GM23338 (cell line): ENCODE measurements around the gene DUSP11.

ENCODE experiments used
- CTCF ChIP-seq, 2 experiments: fragments of 200-600 bp in 1 of 2; sonication (generic) in 1 of 2; conservative IDR thresholded peaks; 2 replicates each; pipeline versions ENCODE4 v1.5.1 to v1.6.1; 2016 to 2017; ENCODE audit warnings: antibody characterized with exemption in 2 of 2, low read depth in 2 of 2, mild to moderate bottlenecking in 2 of 2, moderate library complexity in 1 of 2
- EZH2 ChIP-seq: fragments of 200-600 bp; sonication (generic); IDR thresholded peaks from one replicate; pipeline ENCODE4 v1.8.0; 2017; ENCODE audit warnings: antibody characterized with exemption, mild to moderate bottlenecking, low read depth; ENCODE audit not compliant: unreplicated experiment
- EZH2phosphoT487 ChIP-seq: fragments of 200-600 bp; sonication (generic); IDR thresholded peaks from one replicate; pipeline ENCODE4 v1.8.1; 2018; ENCODE audit warnings: antibody characterized with exemption; ENCODE audit not compliant: unreplicated experiment
- POLR2AphosphoS5 ChIP-seq: IDR thresholded peaks from 2 replicates; pipeline ENCODE4 v1.6.1; 2016; ENCODE audit warnings: antibody characterized with exemption, low read depth
- REST ChIP-seq: IDR thresholded peaks from one replicate; pipeline ENCODE4 v1.6.1; 2018; ENCODE audit warnings: antibody characterized with exemption; ENCODE audit not compliant: unreplicated experiment

GRCh38 chr2:73746877-73747208 is 33.1 kb downstream of the DUSP11 start:
- TF ChIP-seq REST = no peak
- TF ChIP-seq CTCF (conservative IDR thresholded peaks at IDR 0.05; ENCODE audit: low read depth in 2 of 2) = no peak
- TF ChIP-seq EZH2 = no peak
- no peak for TF ChIP-seq POLR2AphosphoS5
- TF ChIP-seq EZH2phosphoT487 = no peak
